ENCODE results near the gene HIRA.

DNA sequence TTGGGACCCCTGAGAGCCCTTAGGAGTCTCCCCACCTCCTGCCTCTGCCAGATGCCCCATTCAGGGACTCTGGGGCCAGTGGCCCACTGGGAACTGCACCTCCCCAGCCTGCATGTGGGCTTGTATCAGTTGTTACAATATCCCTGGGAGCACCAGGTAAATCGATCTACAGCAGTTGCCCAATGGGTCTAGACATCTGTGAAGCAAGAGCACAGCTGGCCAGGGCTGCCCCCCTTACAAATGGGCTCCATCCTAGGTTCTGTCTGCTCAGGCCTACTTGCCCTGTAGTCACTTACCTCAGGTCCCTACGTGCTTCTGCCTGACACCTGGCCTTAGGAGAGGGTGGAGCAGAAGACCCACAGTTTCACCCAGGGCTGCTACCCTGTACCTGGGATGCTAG, 62.7 kb downstream of the HIRA start:
- TF ChIP-seq EZH2 (IDR thresholded peaks at IDR 0.05; ENCODE audit: borderline replicate concordance, low read depth, low read length, severe bottlenecking) (no peak), CTCF (IDR thresholded peaks at IDR 0.05; ENCODE audit: borderline replicate concordance, extremely low read depth, low read length, poor library complexity, severe bottlenecking) (no peak)

All from DND-41 (cell line).